KMS-11 (cell line): ENCODE measurements around the gene FAM168B.

Experiments
- H2AFZ ChIP-seq: fragments of 200-600 bp; sonication (generic); 2 replicates; pipeline ENCODE4 v1.6.1; 2016; ENCODE audit warnings: antibody characterized with exemption, mixed run types, low read depth
- H3K27ac ChIP-seq: fragments of 200-600 bp; sonication (generic); 2 replicates; pipeline ENCODE4 v1.6.1; 2016; ENCODE audit warnings: mild to moderate bottlenecking, mixed run types
- H3K27me3 ChIP-seq: fragments of 200-600 bp; sonication (generic); 2 replicates; pipeline ENCODE4 v1.6.1; 2017; ENCODE audit warnings: mild to moderate bottlenecking, low read depth, mixed run types, moderate library complexity; ENCODE audit not compliant: insufficient read depth
- H3K36me3 ChIP-seq: fragments of 200-600 bp; sonication (generic); 2 replicates; pipeline ENCODE4 v1.6.1; 2017; ENCODE audit warnings: mild to moderate bottlenecking, mixed run types; ENCODE audit not compliant: insufficient read depth
- H3K4me1 ChIP-seq: fragments of 200-600 bp; sonication (generic); 2 replicates; pipeline ENCODE4 v1.6.1; 2016; ENCODE audit warnings: mild to moderate bottlenecking, low read depth, mixed run types; ENCODE audit not compliant: poor library complexity, severe bottlenecking
- H3K4me2 ChIP-seq: fragments of 200-600 bp; sonication (generic); 2 replicates; pipeline ENCODE4 v1.7.0; 2016; ENCODE audit warnings: mild to moderate bottlenecking, mixed run types
- H3K4me3 ChIP-seq: fragments of 200-600 bp; sonication (generic); IDR thresholded peaks from 2 replicates; pipeline ENCODE4 v1.6.1; 2017; ENCODE audit warnings: low read depth, low read length, mixed read lengths; ENCODE audit not compliant: insufficient read depth
- H3K79me2 ChIP-seq: fragments of 200-600 bp; sonication (generic); 2 replicates; pipeline ENCODE4 v1.6.1; 2016; ENCODE audit warnings: low read depth, mixed run types; ENCODE audit not compliant: insufficient read depth
- H3K9ac ChIP-seq: fragments of 200-600 bp; sonication (generic); 2 replicates; pipeline ENCODE4 v1.6.1; 2016; ENCODE audit warnings: mild to moderate bottlenecking, mixed run types
- H4K20me1 ChIP-seq: fragments of 200-600 bp; sonication (generic); 2 replicates; pipeline ENCODE4 v1.6.1; 2016; ENCODE audit warnings: mild to moderate bottlenecking, mixed run types; ENCODE audit not compliant: insufficient read depth
- TF ChIP-seq, protein P1 (sequence below): fragments of 200-600 bp; sonication (generic); conservative IDR thresholded peaks from 2 replicates; pipeline ENCODE4 v1.6.1; 2017; ENCODE audit warnings: low read depth, mild to moderate bottlenecking, antibody characterized with exemption, low read length, moderate library complexity, mixed read lengths

The FAM168B gene

DNA sequence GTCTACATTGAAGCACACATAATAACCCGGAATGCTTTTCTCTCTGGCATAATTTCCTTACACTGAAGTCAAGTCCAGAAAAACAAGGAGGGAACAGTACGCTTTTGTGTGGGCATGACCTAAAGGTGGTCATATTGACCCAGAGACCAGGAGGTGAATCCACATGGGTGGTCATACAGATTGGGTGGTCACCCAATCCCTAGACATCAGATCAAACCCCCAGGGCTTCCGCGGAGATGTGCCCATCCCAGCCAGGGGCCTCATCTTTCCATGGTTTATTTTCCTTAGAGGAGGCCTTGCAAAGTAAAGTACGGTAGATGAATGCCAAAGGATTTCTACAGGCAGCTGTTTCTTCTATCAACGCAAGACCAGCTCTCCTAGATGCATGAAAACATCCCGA is 38.8 kb downstream of the FAM168B start:
- no peaks in the 10 kb centered on the region for H3K4me1 ChIP-seq
- no peaks in the 10 kb centered on the region for H3K27me3 ChIP-seq
- H3K4me3 ChIP-seq, result no peak overlapping the region
- H3K27ac ChIP-seq, result no peak overlapping the region
- H3K4me2 ChIP-seq, result no peak overlapping the region
- no peaks in the 10 kb centered on the region for H4K20me1 ChIP-seq
- no peaks in the 10 kb centered on the region for H3K36me3 ChIP-seq
- TF ChIP-seq, protein P1, sequence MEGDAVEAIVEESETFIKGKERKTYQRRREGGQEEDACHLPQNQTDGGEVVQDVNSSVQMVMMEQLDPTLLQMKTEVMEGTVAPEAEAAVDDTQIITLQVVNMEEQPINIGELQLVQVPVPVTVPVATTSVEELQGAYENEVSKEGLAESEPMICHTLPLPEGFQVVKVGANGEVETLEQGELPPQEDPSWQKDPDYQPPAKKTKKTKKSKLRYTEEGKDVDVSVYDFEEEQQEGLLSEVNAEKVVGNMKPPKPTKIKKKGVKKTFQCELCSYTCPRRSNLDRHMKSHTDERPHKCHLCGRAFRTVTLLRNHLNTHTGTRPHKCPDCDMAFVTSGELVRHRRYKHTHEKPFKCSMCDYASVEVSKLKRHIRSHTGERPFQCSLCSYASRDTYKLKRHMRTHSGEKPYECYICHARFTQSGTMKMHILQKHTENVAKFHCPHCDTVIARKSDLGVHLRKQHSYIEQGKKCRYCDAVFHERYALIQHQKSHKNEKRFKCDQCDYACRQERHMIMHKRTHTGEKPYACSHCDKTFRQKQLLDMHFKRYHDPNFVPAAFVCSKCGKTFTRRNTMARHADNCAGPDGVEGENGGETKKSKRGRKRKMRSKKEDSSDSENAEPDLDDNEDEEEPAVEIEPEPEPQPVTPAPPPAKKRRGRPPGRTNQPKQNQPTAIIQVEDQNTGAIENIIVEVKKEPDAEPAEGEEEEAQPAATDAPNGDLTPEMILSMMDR, result no peak
- no peak overlapping the region for H3K9ac ChIP-seq
- peaks cover 22% of the 10 kb centered on the region; the same call in 1 of the 2 replicates for H3K79me2 ChIP-seq
- H2AFZ ChIP-seq, result no peak overlapping the region

DNA sequence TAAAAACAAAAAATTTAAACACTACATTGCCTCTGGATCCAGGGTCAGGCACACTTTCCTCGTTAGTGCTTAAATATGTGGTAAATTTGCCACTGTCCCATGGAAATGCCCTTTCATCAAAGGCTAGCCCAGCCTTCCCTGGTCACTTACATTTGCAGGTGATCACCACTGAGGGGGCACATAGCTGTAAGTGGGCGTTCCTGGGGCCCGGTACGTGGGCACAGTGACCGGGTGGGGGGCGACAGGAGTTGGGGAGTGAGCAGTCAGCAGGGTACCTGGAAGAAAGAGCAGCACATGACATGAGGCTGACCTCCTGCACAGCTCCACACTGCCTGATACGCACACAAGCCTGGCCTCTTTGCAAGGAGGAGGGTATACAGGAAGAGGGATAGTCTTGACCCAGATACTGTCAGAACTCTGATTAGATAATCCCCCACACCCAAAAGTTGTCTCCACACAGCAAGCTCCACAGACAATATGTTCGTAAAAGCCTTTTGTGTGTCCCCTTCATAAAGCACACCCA is 40.5 kb downstream of the FAM168B start:
- Histone ChIP-seq H2AFZ (no peak overlapping the region), H3K4me1 (no peaks in the 10 kb centered on the region), H4K20me1 (no peaks in the 10 kb centered on the region), H3K79me2 (peaks cover 14% of the 10 kb centered on the region; the same call in 1 of the 2 replicates), H3K9ac (no peak overlapping the region), H3K4me3 (no peak overlapping the region), H3K27ac (no peak overlapping the region), H3K27me3 (no peaks in the 10 kb centered on the region), H3K36me3 (no peaks in the 10 kb centered on the region), H3K4me2 (no peak overlapping the region)
- TF ChIP-seq, protein P1, result no peak

DNA sequence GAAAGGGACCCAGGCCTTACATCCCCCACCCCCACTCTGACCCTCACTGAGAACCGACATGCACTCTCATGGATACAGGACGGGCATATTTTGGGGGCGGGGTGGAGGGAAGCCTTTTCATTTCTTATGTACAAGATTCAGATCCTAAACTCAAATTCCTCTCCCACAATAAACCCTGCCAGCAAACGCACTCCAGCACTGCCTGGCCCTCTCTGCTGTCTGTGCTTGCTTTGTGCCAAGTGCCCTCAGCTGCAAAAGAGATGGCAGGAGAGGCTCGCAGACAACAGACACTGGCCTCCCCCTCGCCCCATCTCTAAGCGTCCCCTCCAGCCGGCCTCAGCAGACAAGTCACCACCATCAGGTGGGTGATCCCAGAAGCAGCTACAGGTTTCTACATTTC is 42.4 kb downstream of the FAM168B start:
- TF ChIP-seq, protein P1, result no peak
- Histone ChIP-seq H3K4me1 (no peaks in the 10 kb centered on the region), H3K79me2 (peaks cover under 1% of the 10 kb centered on the region; the same call in 1 of the 2 replicates), H3K27me3 (no peaks in the 10 kb centered on the region), H4K20me1 (no peaks in the 10 kb centered on the region), H3K4me3 (no peak overlapping the region), H2AFZ (no peak overlapping the region), H3K4me2 (no peak overlapping the region), H3K9ac (no peak overlapping the region), H3K36me3 (no peaks in the 10 kb centered on the region), H3K27ac (no peak overlapping the region)

DNA sequence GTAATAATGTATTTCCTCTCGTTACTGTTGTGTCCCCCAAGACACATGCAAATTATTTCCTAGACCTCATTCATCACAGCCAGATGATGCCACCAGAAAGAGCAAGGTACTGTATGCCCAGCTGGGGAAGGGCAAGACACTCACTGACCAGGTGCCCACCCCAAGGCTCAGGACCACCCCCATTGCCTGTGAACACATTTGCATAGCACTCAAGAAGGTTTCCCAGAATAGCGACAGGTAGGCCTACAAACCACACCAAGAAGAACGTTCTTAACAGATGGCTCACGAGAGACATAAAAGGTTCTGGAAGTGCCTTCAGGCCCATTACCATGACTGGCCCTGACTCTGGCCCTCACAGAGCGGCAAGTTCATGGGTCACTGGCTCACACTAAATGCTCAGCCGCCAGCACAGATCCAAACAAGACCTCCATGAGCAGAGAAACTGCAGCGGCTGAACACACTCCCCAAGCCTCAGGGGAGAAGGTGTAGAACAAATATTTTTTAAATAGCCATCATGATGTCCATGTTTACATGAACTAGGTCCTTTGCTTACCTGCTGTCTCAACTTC is 44.0 kb downstream of the FAM168B start:
- no peaks in the 10 kb centered on the region; the same call in 1 of the 2 replicates for H3K79me2 ChIP-seq
- no peaks in the 10 kb centered on the region for H4K20me1 ChIP-seq
- no peaks in the 10 kb centered on the region for H3K4me1 ChIP-seq
- H3K4me3 ChIP-seq, result no peak overlapping the region
- no peaks in the 10 kb centered on the region for H3K36me3 ChIP-seq
- no peaks in the 10 kb centered on the region for H3K27me3 ChIP-seq
- H3K27ac ChIP-seq, result no peak overlapping the region
- H3K4me2 ChIP-seq, result no peak overlapping the region
- no peak overlapping the region for H3K9ac ChIP-seq
- no peak overlapping the region for H2AFZ ChIP-seq
- TF ChIP-seq, protein P1, result no peak
